HG02763 (cell line): Measurements from ENCODE around the gene FAF1.
"Not testable (repeated sequence)": the region's sequence is repeated elsewhere in the genome, so short reads cannot be mapped to it uniquely, and the experiment has no call there.

Experiments used
- ATAC-seq: cut with Tn5 transposase; IDR thresholded peaks from one replicate; pipeline ENCODE4 v1.9.1; 2021; ENCODE audit warnings: mild to moderate bottlenecking, moderate library complexity; ENCODE audit not compliant: unreplicated experiment

The FAF1 gene

GRCh38 chr1:50591598-50591997 is 368.5 kb downstream of the FAF1 start:
- ATAC-seq, result no peak

GRCh38 chr1:50582346-50582745 is 377.7 kb downstream of the FAF1 start:
- no peak for ATAC-seq

GRCh38 chr1:50570066-50570468 is 390.0 kb downstream of the FAF1 start:
- ATAC-seq, result no peak

GRCh38 chr1:50568782-50569181 is 391.3 kb downstream of the FAF1 start:
- ATAC-seq, result no peak

- ATAC-seq, result no peak
These were observed 393.7 kb downstream of the FAF1 start for GRCh38 chr1:50566405-50566804.

GRCh38 chr1:50564417-50564816 is 395.6 kb downstream of the FAF1 start:
- ATAC-seq, result no peak

- ATAC-seq, result no peak
These were observed 398.0 kb downstream of the FAF1 start for GRCh38 chr1:50562106-50562505.

- no peak for ATAC-seq
These were observed 400.6 kb downstream of the FAF1 start for GRCh38 chr1:50559421-50559820.

- no peak for ATAC-seq
These were observed 406.1 kb downstream of the FAF1 start for GRCh38 chr1:50553921-50554320.

- no peak for ATAC-seq
These were observed 411.8 kb downstream of the FAF1 start for GRCh38 chr1:50548243-50548642.

GRCh38 chr1:50542362-50542761 is 417.7 kb downstream of the FAF1 start:
- no peak for ATAC-seq

GRCh38 chr1:50538476-50538875 is 421.6 kb downstream of the FAF1 start:
- ATAC-seq, result no peak

- no peak for ATAC-seq
These were observed 428.5 kb downstream of the FAF1 start for GRCh38 chr1:50531601-50532000.

GRCh38 chr1:50531027-50531426 is 429.0 kb downstream of the FAF1 start:
- ATAC-seq, result no peak

- no peak for ATAC-seq
These were observed 430.6 kb downstream of the FAF1 start for GRCh38 chr1:50529510-50529909.

GRCh38 chr1:50527987-50528320 is 432.1 kb downstream of the FAF1 start:
- ATAC-seq, result not testable (repeated sequence)

GRCh38 chr1:50527249-50527986 is 432.6 kb downstream of the FAF1 start:
- no peak for ATAC-seq

GRCh38 chr1:50526431-50526830 is 433.6 kb downstream of the FAF1 start:
- ATAC-seq, result no peak

- no peak for ATAC-seq
These were observed 436.5 kb downstream of the FAF1 start for GRCh38 chr1:50523548-50523947.

GRCh38 chr1:50522691-50523342 is 437.2 kb downstream of the FAF1 start:
- no peak for ATAC-seq

- no peak for ATAC-seq
These were observed 438.4 kb downstream of the FAF1 start for GRCh38 chr1:50521703-50522102.

GRCh38 chr1:50517488-50517887 is 442.6 kb downstream of the FAF1 start:
- no peak for ATAC-seq

GRCh38 chr1:50516056-50516455 is 444.0 kb downstream of the FAF1 start:
- ATAC-seq, result no peak
